IMR-90 (cell line): ENCODE data around the gene GRB10. TPM values are rescaled to one million over a fixed set of nuclear protein-coding genes. Genes with fewer than 3 reads are reported as not detected.
A peak's percentile ranks its signal among the peaks of the same experiment; 100 is the strongest.

Source experiments
- ATAC-seq: fragments of 200-7000 bp; cut with Tn5 transposase; 2 replicates; pipeline ENCODE4 v1.9.1; 2020; ENCODE audit warnings: low read depth, mild to moderate bottlenecking, moderate library complexity
- BruUV-seq: library from RNA; stranded (reverse); fragments of 400-500 nt; replicated peaks from 2 replicates; lab custom pipeline; 2021; lab: Mats Ljungman, UMichigan
- CTCF ChIA-PET: fragments of 300-600 bp; formaldehyde crosslinking; extraction: SDS; loops from one replicate; lab custom pipeline; 2021; ENCODE audit warnings: antibody characterized with exemption; lab: Yijun Ruan, JAX
- POLR2A ChIA-PET: fragments of 300-600 bp; sonication (Branson Sonifier 250); formaldehyde crosslinking; loops from one replicate; lab custom pipeline; 2022; ENCODE audit warnings: antibody characterized with exemption; ENCODE audit not compliant: unreplicated experiment; lab: Charles Lee
- DNase-seq: peaks from one replicate; pipeline ENCODE4 v3.0.0; 2013
- H2AFZ ChIP-seq: replicated peaks from 2 replicates; pipeline ENCODE3; 2013; ENCODE audit warnings: low read length, mild to moderate bottlenecking; ENCODE audit not compliant: poor library complexity
- H2AK5ac ChIP-seq: 2 replicates; pipeline ENCODE4 v1.6.1; 2013; ENCODE audit warnings: low read depth, low read length, inconsistent platforms
- H2AK9ac ChIP-seq: replicated peaks from 2 replicates; pipeline ENCODE3; 2013; ENCODE audit warnings: mild to moderate bottlenecking, low read depth, low read length, moderate library complexity; ENCODE audit not compliant: poor library complexity
- H2BK120ac ChIP-seq: 2 replicates; pipeline ENCODE4 v1.6.1; 2013; ENCODE audit warnings: low read depth, low read length, inconsistent platforms
- H2BK15ac ChIP-seq: 3 replicates; pipeline ENCODE4 v1.6.1; 2013; ENCODE audit warnings: low read depth, low read length, inconsistent platforms
- H2BK20ac ChIP-seq: 2 replicates; pipeline ENCODE4 v1.6.1; 2013; ENCODE audit warnings: low read depth, mild to moderate bottlenecking, inconsistent platforms, low read length, moderate library complexity
- H2BK5ac ChIP-seq: 2 replicates; pipeline ENCODE4 v1.6.1; 2013; ENCODE audit warnings: mild to moderate bottlenecking, low read depth, low read length, inconsistent platforms; ENCODE audit not compliant: poor library complexity, severe bottlenecking
- H3K14ac ChIP-seq: replicated peaks from 2 replicates; pipeline ENCODE4 v1.6.1; 2013; ENCODE audit warnings: low read depth, low read length, inconsistent platforms
- H3K18ac ChIP-seq: 2 replicates; pipeline ENCODE4 v1.6.1; 2013; ENCODE audit warnings: low read depth, low read length, control low read depth
- H3K23ac ChIP-seq: 2 replicates; pipeline ENCODE4 v1.6.1; 2013; ENCODE audit warnings: low read depth, low read length, inconsistent platforms
- H3K27ac ChIP-seq: 2 replicates; pipeline ENCODE4 v1.5.1; 2013; ENCODE audit warnings: mild to moderate bottlenecking, control low read depth, low read length; ENCODE audit not compliant: insufficient read depth
- H3K27me3 ChIP-seq: 2 replicates; pipeline ENCODE4 v1.6.1; 2013; ENCODE audit warnings: low read length; ENCODE audit not compliant: control insufficient read depth, insufficient read depth
- H3K36me3 ChIP-seq: 2 replicates; pipeline ENCODE4 v1.6.1; 2013; ENCODE audit warnings: low read length, mixed read lengths; ENCODE audit not compliant: control insufficient read depth, insufficient read depth
- H3K4ac ChIP-seq: 2 replicates; pipeline ENCODE4 v1.6.1; 2013; ENCODE audit warnings: low read depth, low read length, inconsistent platforms
- H3K4me1 ChIP-seq: 2 replicates; pipeline ENCODE4 v1.6.1; 2013; ENCODE audit warnings: low read length, mixed read lengths; ENCODE audit not compliant: control insufficient read depth, insufficient read depth
- H3K4me2 ChIP-seq: 2 replicates; pipeline ENCODE4 v1.6.1; 2013; ENCODE audit warnings: low read depth, mild to moderate bottlenecking, control low read depth, low read length, moderate library complexity
- H3K4me3 ChIP-seq: 2 replicates; pipeline ENCODE4 v1.5.1; 2013; ENCODE audit warnings: low read depth, mild to moderate bottlenecking, control low read depth, low read length, moderate library complexity; ENCODE audit not compliant: insufficient read depth
- H3K56ac ChIP-seq: 2 replicates; pipeline ENCODE4 v1.6.1; 2013; ENCODE audit warnings: low read length, inconsistent platforms; ENCODE audit not compliant: insufficient read depth; ENCODE audit errors: extremely low read depth
- H3K79me1 ChIP-seq, 2 experiments: 2 replicates each; pipeline ENCODE4 v1.6.1; 2013; ENCODE audit warnings: low read length in 2 of 2, inconsistent platforms in 1 of 2, low read depth in 1 of 2
- H3K9ac ChIP-seq: 2 replicates; pipeline ENCODE4 v1.6.1; 2013; ENCODE audit warnings: low read depth, low read length, control low read depth
- H3K9me1 ChIP-seq: 2 replicates; pipeline ENCODE4 v1.6.1; 2013; ENCODE audit warnings: low read length, inconsistent platforms; ENCODE audit not compliant: insufficient read depth
- H3K9me3 ChIP-seq: 2 replicates; pipeline ENCODE4 v1.6.1; 2013; ENCODE audit warnings: low read length; ENCODE audit not compliant: control insufficient read depth, insufficient read depth
- H4K20me1 ChIP-seq: 2 replicates; pipeline ENCODE4 v1.6.1; 2013; ENCODE audit warnings: low read length, inconsistent platforms; ENCODE audit not compliant: insufficient read depth
- H4K5ac ChIP-seq: 2 replicates; pipeline ENCODE4 v1.6.1; 2013; ENCODE audit warnings: mild to moderate bottlenecking, low read depth, low read length, control low read depth
- H4K8ac ChIP-seq, 2 experiments: 2 replicates each; pipeline ENCODE4 v1.6.1; 2013; ENCODE audit warnings: low read depth in 2 of 2, low read length in 2 of 2, control low read depth in 1 of 2, inconsistent platforms in 1 of 2
- H4K91ac ChIP-seq: 2 replicates; pipeline ENCODE4 v1.6.1; 2013; ENCODE audit warnings: low read depth, low read length, inconsistent platforms; ENCODE audit not compliant: insufficient read depth
- BHLHE40 ChIP-seq: fragments of 150-350 bp; IDR thresholded peaks from 2 replicates; pipeline ENCODE4 v1.6.1; 2016; ENCODE audit warnings: mild to moderate bottlenecking, low read depth, low read length
- CEBPB ChIP-seq: IDR thresholded peaks from 2 replicates; pipeline ENCODE4 v1.6.1; 2012; ENCODE audit warnings: low read depth, low read length, improper control_type of control experiment
- FOS ChIP-seq: fragments of 150-350 bp; IDR thresholded peaks from 2 replicates; pipeline ENCODE4 v1.6.1; 2016; ENCODE audit warnings: low read depth, low read length
- MAFK ChIP-seq: IDR thresholded peaks from 2 replicates; pipeline ENCODE4 v1.6.1; 2012; ENCODE audit warnings: low read depth, low read length, improper control_type of control experiment
- MAZ ChIP-seq: IDR thresholded peaks from 2 replicates; pipeline ENCODE4 v1.6.1; 2012; ENCODE audit warnings: low read depth, mild to moderate bottlenecking, low read length, improper control_type of control experiment, moderate library complexity, borderline replicate concordance
- MXI1 ChIP-seq: IDR thresholded peaks from 2 replicates; pipeline ENCODE4 v1.6.1; 2012; ENCODE audit warnings: low read depth, mild to moderate bottlenecking, low read length, moderate library complexity, borderline replicate concordance
- NFE2L2 ChIP-seq: fragments of 150-350 bp; IDR thresholded peaks from 2 replicates; pipeline ENCODE4 v1.6.1; 2016; ENCODE audit warnings: low read depth, mild to moderate bottlenecking, low read length
- POLR2A ChIP-seq: IDR thresholded peaks from 2 replicates; pipeline ENCODE4 v1.6.1; 2012; ENCODE audit warnings: mild to moderate bottlenecking, low read depth, low read length
- RAD21 ChIP-seq: IDR thresholded peaks from 2 replicates; pipeline ENCODE4 v1.6.1; 2012; ENCODE audit warnings: low read length, improper control_type of control experiment
- RCOR1 ChIP-seq: IDR thresholded peaks from 2 replicates; pipeline ENCODE4 v1.6.1; 2012; ENCODE audit warnings: mild to moderate bottlenecking, low read length, improper control_type of control experiment; ENCODE audit not compliant: insufficient replicate concordance
- RFX5 ChIP-seq: IDR thresholded peaks from 2 replicates; pipeline ENCODE4 v1.8.0; 2012; ENCODE audit warnings: low read depth, mild to moderate bottlenecking, low read length, moderate library complexity
- SMC3 ChIP-seq: fragments of 150-350 bp; IDR thresholded peaks from 2 replicates; pipeline ENCODE4 v1.6.1; 2016; ENCODE audit warnings: low read depth, mild to moderate bottlenecking, antibody characterized with exemption, low read length, moderate library complexity
- WGBS, 2 experiments: methylation state at CpG; one replicate each; pipeline versions ENCODE4 v1.1.5 to v1.1.7; 2013; ENCODE audit warnings: missing lambda C conversion rate in 2 of 2; ENCODE audit not compliant: insufficient read length in 1 of 2; ENCODE audit errors: extremely low coverage in 2 of 2; 5-methylcytosine and 5-hydroxymethylcytosine counted together
- dilution Hi-C: fragments of 300-500 bp; cut with HindIII; formaldehyde crosslinking; loops from one replicate; pipeline ENCODE4 v1.14.3; 2018; ENCODE audit warnings: low sequenced_read_pairs; ENCODE audit not compliant: unreplicated experiment
- in situ Hi-C: fragments of 300-500 bp; cut with MboI; formaldehyde crosslinking; loops from 3 replicates; pipeline ENCODE4 v1.14.3; 2019; ENCODE audit warnings: low sequenced_read_pairs, inconsistent platforms, mixed read lengths
- intact Hi-C: fragments of 100-400 bp; cut with micrococcal nuclease; formaldehyde crosslinking; loops from 2 replicates; pipeline ENCODE4 v1.10.0; 2022
- polyA plus RNA-seq, 3 experiments: library from polyadenylated mRNA; depleted of rRNA; stranded (reverse); fragments of >200 nt; gene quantifications; 2 replicates each; pipeline ENCODE4 v1.2.3, GENCODE V29; 2012; ENCODE audit warnings: low replicate concordance in 1 of 3
- total RNA-seq: library from RNA; depleted of rRNA; stranded (reverse); fragments of >200 nt; gene quantifications from 2 replicates; pipeline ENCODE4 v1.2.3, GENCODE V29; 2012
- TF ChIP-seq, protein P1 (sequence below): conservative IDR thresholded peaks from 2 replicates; pipeline ENCODE4 v1.5.1; 2012; ENCODE audit warnings: mild to moderate bottlenecking, low read depth, low read length, improper control_type of control experiment
- TF ChIP-seq, protein P2 (sequence below): fragments of 150-350 bp; IDR thresholded peaks from 2 replicates; pipeline ENCODE4 v1.6.1; 2017; ENCODE audit warnings: mild to moderate bottlenecking, antibody characterized with exemption, low read length, low read depth
- TF ChIP-seq, protein P3 (sequence below): fragments of 150-350 bp; IDR thresholded peaks from 2 replicates; pipeline ENCODE4 v1.6.1; 2016; ENCODE audit warnings: low read depth, mild to moderate bottlenecking, low read length, moderate library complexity, borderline replicate concordance

GRB10 gene
- total and polyA plus RNA-seq, 2 of the 4 experiments (the other 2 are of a cell fraction) = 6.3 to 15.1 TPM

DNA sequence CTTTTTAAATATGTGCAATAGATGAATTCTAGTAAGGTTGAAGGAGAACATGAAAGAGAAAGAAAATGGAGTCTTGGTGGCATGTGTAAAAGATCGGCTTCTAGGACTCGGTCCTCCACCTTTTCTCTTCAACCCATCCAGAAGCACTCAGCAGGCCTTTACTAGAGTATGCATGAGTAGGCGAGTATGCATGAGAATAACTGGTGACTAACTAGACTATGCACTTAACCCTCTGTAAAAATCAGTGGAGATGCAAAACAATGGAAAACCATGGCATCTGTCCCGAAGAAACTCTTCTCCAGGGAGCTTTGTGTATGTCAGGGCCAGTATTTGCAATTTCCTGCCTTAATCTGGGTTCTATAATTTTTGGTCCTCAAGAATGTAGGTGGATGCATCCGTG lies 40.0 kb upstream of the GRB10 start:
- Histone ChIP-seq H3K9me3 (no peaks in the 10 kb centered on the region), H3K23ac (no peak overlapping the region), H3K27me3 (peaks cover 9% of the 10 kb centered on the region), H3K9ac (no peak overlapping the region), H2AK9ac (no peak overlapping the region), H4K20me1 (0 out of 2 replicates have a peak, but pooled peaks cover 3% of the 10 kb centered on the region), H3K9me1 (peaks cover 10% of the 10 kb centered on the region; the same call in 1 of the 2 replicates), H3K4me3 (no peak overlapping the region), H2BK20ac (no peak overlapping the region), H3K18ac (no peak overlapping the region), H4K8ac (no peak overlapping the region), H3K56ac (no peak overlapping the region), H2BK15ac (no peak overlapping the region), H3K79me1 (no peaks in the 10 kb centered on the region), H3K36me3 (no peaks in the 10 kb centered on the region), H2BK5ac (no peak overlapping the region), H3K4ac (no peak overlapping the region), H4K5ac (no peak overlapping the region), H3K14ac (no peak overlapping the region), H3K27ac (no peak overlapping the region), H2AK5ac (no peak overlapping the region), H4K91ac (no peak overlapping the region), H3K4me1 (peaks cover 4% of the 10 kb centered on the region), H2BK120ac (no peak overlapping the region), H3K4me2 (no peak overlapping the region), H2AFZ (no peak overlapping the region)
- BruUV-seq = no TSS peak
- dilution Hi-C loops (no loop called here), in situ Hi-C loops (no loop called here), intact Hi-C loops (no loop called here)
- TF ChIP-seq CEBPB (no peak), MAZ (no peak), RCOR1 (no peak), FOS (no peak), RFX5 (no peak), POLR2A (no peak), MXI1 (no peak), NFE2L2 (no peak), BHLHE40 (no peak), SMC3 (no peak), MAFK (no peak), RAD21 (no peak)
- TF ChIP-seq, protein P1, sequence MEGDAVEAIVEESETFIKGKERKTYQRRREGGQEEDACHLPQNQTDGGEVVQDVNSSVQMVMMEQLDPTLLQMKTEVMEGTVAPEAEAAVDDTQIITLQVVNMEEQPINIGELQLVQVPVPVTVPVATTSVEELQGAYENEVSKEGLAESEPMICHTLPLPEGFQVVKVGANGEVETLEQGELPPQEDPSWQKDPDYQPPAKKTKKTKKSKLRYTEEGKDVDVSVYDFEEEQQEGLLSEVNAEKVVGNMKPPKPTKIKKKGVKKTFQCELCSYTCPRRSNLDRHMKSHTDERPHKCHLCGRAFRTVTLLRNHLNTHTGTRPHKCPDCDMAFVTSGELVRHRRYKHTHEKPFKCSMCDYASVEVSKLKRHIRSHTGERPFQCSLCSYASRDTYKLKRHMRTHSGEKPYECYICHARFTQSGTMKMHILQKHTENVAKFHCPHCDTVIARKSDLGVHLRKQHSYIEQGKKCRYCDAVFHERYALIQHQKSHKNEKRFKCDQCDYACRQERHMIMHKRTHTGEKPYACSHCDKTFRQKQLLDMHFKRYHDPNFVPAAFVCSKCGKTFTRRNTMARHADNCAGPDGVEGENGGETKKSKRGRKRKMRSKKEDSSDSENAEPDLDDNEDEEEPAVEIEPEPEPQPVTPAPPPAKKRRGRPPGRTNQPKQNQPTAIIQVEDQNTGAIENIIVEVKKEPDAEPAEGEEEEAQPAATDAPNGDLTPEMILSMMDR = no peak
- TF ChIP-seq, protein P2, sequence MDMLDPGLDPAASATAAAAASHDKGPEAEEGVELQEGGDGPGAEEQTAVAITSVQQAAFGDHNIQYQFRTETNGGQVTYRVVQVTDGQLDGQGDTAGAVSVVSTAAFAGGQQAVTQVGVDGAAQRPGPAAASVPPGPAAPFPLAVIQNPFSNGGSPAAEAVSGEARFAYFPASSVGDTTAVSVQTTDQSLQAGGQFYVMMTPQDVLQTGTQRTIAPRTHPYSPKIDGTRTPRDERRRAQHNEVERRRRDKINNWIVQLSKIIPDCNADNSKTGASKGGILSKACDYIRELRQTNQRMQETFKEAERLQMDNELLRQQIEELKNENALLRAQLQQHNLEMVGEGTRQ = no peak
- TF ChIP-seq, protein P3, sequence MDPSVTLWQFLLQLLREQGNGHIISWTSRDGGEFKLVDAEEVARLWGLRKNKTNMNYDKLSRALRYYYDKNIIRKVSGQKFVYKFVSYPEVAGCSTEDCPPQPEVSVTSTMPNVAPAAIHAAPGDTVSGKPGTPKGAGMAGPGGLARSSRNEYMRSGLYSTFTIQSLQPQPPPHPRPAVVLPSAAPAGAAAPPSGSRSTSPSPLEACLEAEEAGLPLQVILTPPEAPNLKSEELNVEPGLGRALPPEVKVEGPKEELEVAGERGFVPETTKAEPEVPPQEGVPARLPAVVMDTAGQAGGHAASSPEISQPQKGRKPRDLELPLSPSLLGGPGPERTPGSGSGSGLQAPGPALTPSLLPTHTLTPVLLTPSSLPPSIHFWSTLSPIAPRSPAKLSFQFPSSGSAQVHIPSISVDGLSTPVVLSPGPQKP = no peak
- DNase-seq (peak; percentile 50), ATAC-seq (no peak)
- CTCF ChIA-PET = interaction anchor here (0.6 kb wide), 1 partner anchor 25 kb away, joined by 3 read pairs; no protein-coding TSS in a partner anchor
- no CpG with 5 or more reads among the region's 5 CpGs for WGBS, 2 experiments
- POLR2A ChIA-PET = no interaction called here
